Measurements from ENCODE around the gene SCTR.
"Not testable (repeated sequence)": the region's sequence is repeated elsewhere in the genome, so short reads cannot be mapped to it uniquely, and the experiment has no call there.

Gene SCTR

DNA sequence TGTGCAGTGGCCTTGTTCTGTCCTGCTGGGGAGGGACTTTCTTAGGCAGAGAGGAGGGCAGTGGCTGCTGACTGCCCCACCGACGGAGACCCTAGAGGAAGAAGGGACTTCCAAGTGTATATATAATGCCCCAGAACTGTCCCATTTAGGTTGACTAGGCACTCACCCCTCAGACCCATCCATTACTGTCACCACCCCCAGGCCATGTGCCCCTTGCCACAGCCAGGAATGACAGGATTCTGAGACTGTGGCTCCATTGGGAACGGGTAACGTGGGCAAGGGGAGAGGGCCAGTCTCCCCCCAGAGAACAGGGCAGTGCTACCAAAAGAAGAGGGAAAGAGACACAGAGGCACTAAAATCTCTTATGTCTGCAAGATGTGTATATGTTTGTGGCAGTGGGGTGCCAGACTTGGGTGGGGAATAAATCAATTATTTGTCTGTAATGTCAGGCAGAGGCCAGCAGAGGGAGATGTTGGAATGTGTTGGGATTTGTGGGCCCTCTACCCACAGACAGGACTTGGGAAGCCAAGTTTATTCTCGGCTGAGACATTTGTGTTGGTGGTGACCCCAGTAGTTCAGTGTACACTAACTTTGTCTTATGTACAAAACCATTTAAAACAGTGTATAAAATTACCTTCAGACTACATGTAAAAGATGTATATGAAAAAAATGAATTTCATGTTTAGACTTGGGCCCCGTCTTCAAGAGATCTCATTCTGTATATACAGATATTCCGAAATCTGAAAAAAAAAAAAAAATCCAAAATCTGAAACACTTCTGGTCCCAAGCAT, 116.7 kb downstream of the SCTR start:
- Histone ChIP-seq H3K56ac (ENCODE audit: low read length) (peak overlapping the region; percentile 64), H3K9ac (ENCODE audit: low read length) (no peak overlapping the region), H2BK120ac (ENCODE audit: low read depth, low read length) (peak overlapping the region; percentile 32), H3K4ac (ENCODE audit: low read depth, low read length) (peak overlapping the region; percentile 72), H4K8ac (ENCODE audit: low read depth, low read length) (no peak overlapping the region), H3K4me3 (ENCODE audit: low read length) (no peak overlapping the region), H3K27ac (ENCODE audit: low read depth, low read length) (no peak overlapping the region), H4K5ac (ENCODE audit: low read length) (no peak overlapping the region), H3K79me1 (ENCODE audit: low read length) (no peaks in the 10 kb centered on the region), H3K4me1 (ENCODE audit: control insufficient read depth, low read depth, low read length) (peaks cover 2% of the 10 kb centered on the region), H2BK15ac (replicated peaks; ENCODE audit: low read depth) (peak overlapping the region; percentile 65), H3K79me2 (ENCODE audit: control insufficient read depth, insufficient read depth, low read length) (no peaks in the 10 kb centered on the region), H3K36me3 (ENCODE audit: control insufficient read depth, insufficient read depth, low read length) (no peaks in the 10 kb centered on the region), H3K23ac (ENCODE audit: low read length) (no peak overlapping the region), H2AK5ac (ENCODE audit: low read length) (no peak overlapping the region), H3K18ac (ENCODE audit: low read length) (peak overlapping the region; percentile 20), H3K27me3 (ENCODE audit: insufficient read depth, low read length, poor library complexity) (no peaks in the 10 kb centered on the region), H2BK5ac (ENCODE audit: low read length) (peak overlapping the region; percentile 2), H3K4me2 (ENCODE audit: low read length) (no peak overlapping the region)
- WGBS (ENCODE audit: extremely low coverage, insufficient coverage, low lambda C conversion rate): no CpG with 5 or more reads among the region's 7 CpGs
- DNase-seq: peak; percentile 79

- Histone ChIP-seq H2AK5ac (ENCODE audit: low read length) (no peak overlapping the region), H3K79me2 (ENCODE audit: control insufficient read depth, insufficient read depth, low read length) (no peaks in the 10 kb centered on the region), H3K4me1 (ENCODE audit: control insufficient read depth, low read depth, low read length) (peaks cover 2% of the 10 kb centered on the region), H3K18ac (ENCODE audit: low read length) (no peak overlapping the region), H3K4me3 (ENCODE audit: low read length) (no peak overlapping the region), H3K27me3 (ENCODE audit: insufficient read depth, low read length, poor library complexity) (no peaks in the 10 kb centered on the region), H2BK15ac (replicated peaks; ENCODE audit: low read depth) (no peak overlapping the region), H3K27ac (ENCODE audit: low read depth, low read length) (no peak overlapping the region), H3K36me3 (ENCODE audit: control insufficient read depth, insufficient read depth, low read length) (no peaks in the 10 kb centered on the region), H3K4ac (ENCODE audit: low read depth, low read length) (no peak overlapping the region), H3K56ac (ENCODE audit: low read length) (no peak overlapping the region), H3K79me1 (ENCODE audit: low read length) (no peaks in the 10 kb centered on the region), H2BK5ac (ENCODE audit: low read length) (no peak overlapping the region), H3K23ac (ENCODE audit: low read length) (no peak overlapping the region), H4K8ac (ENCODE audit: low read depth, low read length) (no peak overlapping the region), H3K9ac (ENCODE audit: low read length) (no peak overlapping the region), H2BK120ac (ENCODE audit: low read depth, low read length) (no peak overlapping the region), H4K5ac (ENCODE audit: low read length) (no peak overlapping the region), H3K4me2 (ENCODE audit: low read length) (no peak overlapping the region)
- no CpG with 5 or more reads among the region's 2 CpGs for WGBS (ENCODE audit: extremely low coverage, insufficient coverage, low lambda C conversion rate)
- DNase-seq: no peak
Measured at GRCh38 chr2:119405151-119405550, 119.1 kb downstream of the SCTR start.

DNA sequence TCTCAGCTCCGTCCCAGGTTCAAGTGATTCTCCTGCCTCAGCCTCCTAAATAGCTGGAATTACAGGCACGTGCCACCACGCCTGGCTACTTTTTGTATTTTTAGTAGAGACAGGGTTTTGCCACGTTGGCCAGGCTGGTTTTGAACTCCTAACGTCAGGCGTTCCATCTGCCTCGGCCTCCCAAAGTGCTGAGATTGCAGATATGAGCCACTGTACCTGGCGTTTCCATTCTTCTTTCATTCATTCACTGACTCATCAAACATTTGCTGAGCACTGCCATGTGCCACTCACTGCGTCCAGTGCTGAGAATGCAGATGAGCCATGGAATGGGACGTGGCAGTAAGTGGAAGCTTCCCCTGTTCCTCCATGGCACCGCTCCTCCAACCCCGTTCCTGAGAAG, 120.7 kb downstream of the SCTR start:
- H3K56ac ChIP-seq (ENCODE audit: low read length); H3K36me3 ChIP-seq (ENCODE audit: control insufficient read depth, insufficient read depth, low read length); H4K8ac ChIP-seq (ENCODE audit: low read depth, low read length); H3K27ac ChIP-seq (ENCODE audit: low read depth, low read length); H3K4ac ChIP-seq (ENCODE audit: low read depth, low read length); H2BK120ac ChIP-seq (ENCODE audit: low read depth, low read length); H2AK5ac ChIP-seq (ENCODE audit: low read length); H3K79me2 ChIP-seq (ENCODE audit: control insufficient read depth, insufficient read depth, low read length); H3K27me3 ChIP-seq (ENCODE audit: insufficient read depth, low read length, poor library complexity); H3K4me3 ChIP-seq (ENCODE audit: low read length); H2BK15ac ChIP-seq (replicated peaks; ENCODE audit: low read depth); DNase-seq; H3K18ac ChIP-seq (ENCODE audit: low read length); H2BK5ac ChIP-seq (ENCODE audit: low read length); H3K23ac ChIP-seq (ENCODE audit: low read length); H3K4me2 ChIP-seq (ENCODE audit: low read length); H3K4me1 ChIP-seq (ENCODE audit: control insufficient read depth, low read depth, low read length); H3K9ac ChIP-seq (ENCODE audit: low read length); H4K5ac ChIP-seq (ENCODE audit: low read length); H3K79me1 ChIP-seq (ENCODE audit: low read length): not testable (repeated sequence)
- WGBS (ENCODE audit: extremely low coverage, insufficient coverage, low lambda C conversion rate): no CpG with 5 or more reads among the region's 12 CpGs

- H3K23ac ChIP-seq (ENCODE audit: low read length): no peak overlapping the region
- H4K5ac ChIP-seq (ENCODE audit: low read length): no peak overlapping the region
- no peaks in the 10 kb centered on the region for H3K79me2 ChIP-seq (ENCODE audit: control insufficient read depth, insufficient read depth, low read length)
- DNase-seq: no peak
- H2BK5ac ChIP-seq (ENCODE audit: low read length): no peak overlapping the region
- H3K36me3 ChIP-seq (ENCODE audit: control insufficient read depth, insufficient read depth, low read length): no peaks in the 10 kb centered on the region
- H3K56ac ChIP-seq (ENCODE audit: low read length): no peak overlapping the region
- H3K4ac ChIP-seq (ENCODE audit: low read depth, low read length): no peak overlapping the region
- no peaks in the 10 kb centered on the region for H3K4me1 ChIP-seq (ENCODE audit: control insufficient read depth, low read depth, low read length)
- H3K18ac ChIP-seq (ENCODE audit: low read length): no peak overlapping the region
- H3K27ac ChIP-seq (ENCODE audit: low read depth, low read length): no peak overlapping the region
- H2AK5ac ChIP-seq (ENCODE audit: low read length): no peak overlapping the region
- no peak overlapping the region for H2BK120ac ChIP-seq (ENCODE audit: low read depth, low read length)
- H4K8ac ChIP-seq (ENCODE audit: low read depth, low read length): no peak overlapping the region
- H3K4me3 ChIP-seq (ENCODE audit: low read length): no peak overlapping the region
- H2BK15ac ChIP-seq (replicated peaks; ENCODE audit: low read depth): no peak overlapping the region
- WGBS (ENCODE audit: extremely low coverage, insufficient coverage, low lambda C conversion rate): no CpG with 5 or more reads among the region's 10 CpGs
- H3K79me1 ChIP-seq (ENCODE audit: low read length): no peaks in the 10 kb centered on the region
- H3K4me2 ChIP-seq (ENCODE audit: low read length): no peak overlapping the region
- H3K9ac ChIP-seq (ENCODE audit: low read length): no peak overlapping the region
- H3K27me3 ChIP-seq (ENCODE audit: insufficient read depth, low read length, poor library complexity): no peaks in the 10 kb centered on the region
Measured at GRCh38 chr2:119402645-119403560, 121.4 kb downstream of the SCTR start.

- Histone ChIP-seq H3K56ac (ENCODE audit: low read length) (no peak overlapping the region), H2BK15ac (replicated peaks; ENCODE audit: low read depth) (no peak overlapping the region), H3K4ac (ENCODE audit: low read depth, low read length) (no peak overlapping the region), H3K4me2 (ENCODE audit: low read length) (no peak overlapping the region), H2BK5ac (ENCODE audit: low read length) (no peak overlapping the region), H4K5ac (ENCODE audit: low read length) (no peak overlapping the region), H3K36me3 (ENCODE audit: control insufficient read depth, insufficient read depth, low read length) (no peaks in the 10 kb centered on the region), H2BK120ac (ENCODE audit: low read depth, low read length) (no peak overlapping the region), H3K9ac (ENCODE audit: low read length) (no peak overlapping the region), H3K4me3 (ENCODE audit: low read length) (no peak overlapping the region), H3K79me2 (ENCODE audit: control insufficient read depth, insufficient read depth, low read length) (no peaks in the 10 kb centered on the region), H4K8ac (ENCODE audit: low read depth, low read length) (no peak overlapping the region), H3K27ac (ENCODE audit: low read depth, low read length) (no peak overlapping the region), H2AK5ac (ENCODE audit: low read length) (no peak overlapping the region), H3K79me1 (ENCODE audit: low read length) (no peaks in the 10 kb centered on the region), H3K23ac (ENCODE audit: low read length) (no peak overlapping the region), H3K27me3 (ENCODE audit: insufficient read depth, low read length, poor library complexity) (no peaks in the 10 kb centered on the region), H3K18ac (ENCODE audit: low read length) (no peak overlapping the region), H3K4me1 (ENCODE audit: control insufficient read depth, low read depth, low read length) (no peaks in the 10 kb centered on the region)
- no peak for DNase-seq
- no CpG with 5 or more reads among the region's 5 CpGs for WGBS (ENCODE audit: extremely low coverage, insufficient coverage, low lambda C conversion rate)
Measured at GRCh38 chr2:119402106-119402505, 122.2 kb downstream of the SCTR start.

Measured in mesendoderm (in vitro differentiated cells).